Measurements from ENCODE around the gene TBL1X. TPM values are rescaled to one million over a fixed set of nuclear protein-coding genes. Genes with fewer than 3 reads are reported as not detected.

TBL1X gene
- total and polyA plus RNA-seq, 2 donors (not counting 3 experiments of a cell fraction or from before 2014, with no cell fraction given), result 8.7 to 25.3 TPM

DNA sequence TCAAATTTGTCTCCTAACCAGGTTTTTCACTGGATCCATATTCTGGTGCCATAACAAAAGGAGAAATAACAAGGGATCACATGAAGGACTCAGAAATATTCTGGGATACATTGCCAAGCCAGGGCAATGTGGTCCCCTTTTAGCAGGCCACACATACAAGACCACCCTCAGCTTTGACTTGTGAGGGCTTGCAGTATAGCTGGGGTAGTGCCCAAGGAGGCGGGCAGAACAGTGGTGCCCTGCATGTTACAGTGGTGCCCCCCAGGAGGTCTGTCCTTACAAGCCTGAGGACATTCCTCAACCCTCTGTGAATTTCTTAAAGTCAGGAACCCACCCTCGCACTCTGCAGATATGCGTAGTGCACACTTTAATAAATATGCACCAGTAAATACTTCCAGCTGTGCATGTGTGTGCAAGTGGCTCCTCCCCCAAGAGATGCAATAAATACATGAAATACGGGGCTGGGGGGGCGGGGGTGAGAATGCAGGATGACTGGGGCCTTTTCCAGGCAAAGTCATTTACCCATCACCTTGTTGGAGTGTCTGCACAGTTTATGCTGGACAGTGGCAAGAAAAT is 34.4 kb upstream of the TBL1X start:
- no peak overlapping the region for H3K4me2 ChIP-seq (ENCODE audit: insufficient read depth, low read length)
- DNase-seq (ENCODE audit: low read depth, low spot score), result no peak
- dilution Hi-C loops (cut with MboI; ENCODE audit: extremely low pct_ligation_motif_present, low sequenced_read_pairs), result no loop called here
- TF ChIP-seq FOS (IDR thresholded peaks at IDR 0.05; ENCODE audit: borderline replicate concordance, insufficient read depth, low read length), result no peak
- H3K9ac ChIP-seq (replicated peaks; ENCODE audit: extremely low read depth, insufficient read depth, low read length), result no peak overlapping the region
- H3K27me3 ChIP-seq (ENCODE audit: control insufficient read depth in 2 of 2, insufficient read depth in 2 of 2, low read length in 2 of 2), result no peaks in the 10 kb centered on the region
- no peak overlapping the region for H3K4me3 ChIP-seq (replicated peaks in 1 of 3; ENCODE audit: insufficient read depth in 1 of 3, low read depth in 1 of 3, low read length in 3 of 3)
- no peak overlapping the region for H3K27ac ChIP-seq (ENCODE audit: insufficient read depth, low read depth, low read length)
- ChIA-PET POLR2A (no interaction called here), CTCF (no interaction called here)
- no peaks in the 10 kb centered on the region for H3K79me2 ChIP-seq (ENCODE audit: control insufficient read depth, insufficient read depth, low read length)
- no peaks in the 10 kb centered on the region for H4K20me1 ChIP-seq (replicated peaks; ENCODE audit: control insufficient read depth, extremely low read depth, insufficient read depth, low read length)
- H3K9me3 ChIP-seq (replicated peaks; ENCODE audit: control insufficient read depth, insufficient read depth, low read length), result no peaks in the 10 kb centered on the region
- FAIRE-seq, result no peak
- intact Hi-C loops (cut with micrococcal nuclease), result no loop called here
- no TSS peak for BruUV-seq (replicated peaks)
- no peaks in the 10 kb centered on the region for H3K9me1 ChIP-seq (replicated peaks; ENCODE audit: control insufficient read depth, extremely low read depth, insufficient read depth, low read length)
- no peaks in the 10 kb centered on the region for H3K4me1 ChIP-seq (ENCODE audit: control insufficient read depth, extremely low read depth, insufficient read depth, low read length)
- no peak overlapping the region for H2AFZ ChIP-seq (ENCODE audit: low read depth, low read length)
- no peaks in the 10 kb centered on the region for H3K36me3 ChIP-seq (ENCODE audit: control insufficient read depth in 2 of 2, extremely low read depth in 1 of 2, insufficient read depth in 2 of 2, low read length in 2 of 2)

DNA sequence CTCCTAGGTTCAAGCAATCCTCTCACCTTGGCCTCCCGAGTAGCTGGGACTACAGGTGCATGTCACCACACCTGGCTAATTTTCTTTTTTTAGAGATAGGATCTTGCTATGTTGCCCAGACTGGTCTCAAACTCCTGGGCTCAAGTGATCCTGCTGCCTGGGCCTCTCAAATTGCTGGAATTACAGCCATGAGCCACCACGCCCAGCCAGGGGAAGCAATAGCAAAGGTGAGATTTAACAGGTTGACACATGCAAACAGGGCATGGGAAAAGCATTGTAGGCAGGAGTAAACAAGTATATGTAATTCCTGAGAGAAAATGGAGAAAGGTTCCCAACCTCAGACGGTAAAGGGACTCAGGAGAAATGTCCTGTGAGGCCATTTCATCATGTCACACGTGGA is 33.6 kb upstream of the TBL1X start:
- Histone ChIP-seq H4K20me1 (replicated peaks; ENCODE audit: control insufficient read depth, extremely low read depth, insufficient read depth, low read length) (no peaks in the 10 kb centered on the region), H3K9me3 (replicated peaks; ENCODE audit: control insufficient read depth, insufficient read depth, low read length) (no peaks in the 10 kb centered on the region), H3K9me1 (replicated peaks; ENCODE audit: control insufficient read depth, extremely low read depth, insufficient read depth, low read length) (no peaks in the 10 kb centered on the region), H3K27me3 (ENCODE audit: control insufficient read depth in 2 of 2, insufficient read depth in 2 of 2, low read length in 2 of 2) (no peaks in the 10 kb centered on the region), H2AFZ (ENCODE audit: low read depth, low read length) (no peak overlapping the region), H3K27ac (ENCODE audit: insufficient read depth, low read depth, low read length) (no peak overlapping the region), H3K9ac (replicated peaks; ENCODE audit: extremely low read depth, insufficient read depth, low read length) (no peak overlapping the region), H3K4me3 (replicated peaks in 1 of 3; ENCODE audit: insufficient read depth in 1 of 3, low read depth in 1 of 3, low read length in 3 of 3) (no peak overlapping the region), H3K79me2 (ENCODE audit: control insufficient read depth, insufficient read depth, low read length) (no peaks in the 10 kb centered on the region), H3K4me1 (ENCODE audit: control insufficient read depth, extremely low read depth, insufficient read depth, low read length) (no peaks in the 10 kb centered on the region), H3K4me2 (ENCODE audit: insufficient read depth, low read length) (no peak overlapping the region), H3K36me3 (ENCODE audit: control insufficient read depth in 2 of 2, extremely low read depth in 1 of 2, insufficient read depth in 2 of 2, low read length in 2 of 2) (no peaks in the 10 kb centered on the region)
- ChIA-PET CTCF (no interaction called here), POLR2A (no interaction called here)
- DNase-seq (ENCODE audit: low read depth, low spot score) (no peak), FAIRE-seq (no peak)
- dilution Hi-C loops (cut with MboI; ENCODE audit: extremely low pct_ligation_motif_present, low sequenced_read_pairs) (no loop called here), intact Hi-C loops (cut with micrococcal nuclease) (no loop called here)
- no TSS peak for BruUV-seq (replicated peaks)
- no peak for TF ChIP-seq POLR2A (IDR thresholded peaks at IDR 0.05; ENCODE audit: low read depth, low read length)

All from endothelial cell of umbilical vein (primary cell).